AG20443 (cell line): ENCODE data around the gene PCA3.

ENCODE experiments used
- DNase-seq: peaks from one replicate; pipeline ENCODE4 v3.0.0; 2012; ENCODE audit warnings: low spot score, mixed read lengths

The PCA3 gene

DNA sequence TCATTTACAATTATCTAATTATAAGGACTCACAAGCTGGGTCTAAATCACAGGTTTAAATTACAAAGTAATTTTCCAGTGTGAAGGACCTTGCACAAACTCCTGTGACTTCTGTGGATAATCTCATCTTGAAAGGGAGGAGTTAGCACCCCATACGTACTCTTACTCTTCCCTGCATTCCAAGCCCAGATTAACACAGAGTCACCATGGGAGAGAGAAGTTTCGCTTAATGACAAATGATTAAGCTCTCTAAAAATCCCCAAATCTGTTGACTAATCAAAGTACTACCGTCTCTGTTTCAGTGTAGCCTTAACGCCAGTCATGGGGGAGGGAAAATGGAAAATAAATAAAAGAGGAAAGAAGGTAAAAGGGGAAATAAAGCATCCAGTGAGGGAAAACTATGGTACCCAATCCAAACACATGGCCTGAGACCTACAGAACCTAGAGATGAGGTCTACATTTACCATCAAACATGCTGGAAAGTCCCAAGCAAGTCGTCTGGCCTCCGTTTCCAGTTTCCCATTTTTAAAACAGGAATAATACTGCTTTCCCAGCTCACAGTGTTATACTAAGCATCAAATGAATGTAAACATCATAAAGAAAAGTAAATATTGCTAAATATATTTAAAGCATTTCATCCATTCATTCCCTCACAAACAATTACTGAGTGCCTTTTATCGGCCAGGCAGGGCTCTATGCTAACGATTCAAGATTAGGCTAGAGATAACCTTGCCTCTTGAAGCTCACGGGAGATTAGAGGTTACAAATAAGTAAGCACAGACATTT is 63.2 kb downstream of the PCA3 start:
- DNase-seq: no peak

DNA sequence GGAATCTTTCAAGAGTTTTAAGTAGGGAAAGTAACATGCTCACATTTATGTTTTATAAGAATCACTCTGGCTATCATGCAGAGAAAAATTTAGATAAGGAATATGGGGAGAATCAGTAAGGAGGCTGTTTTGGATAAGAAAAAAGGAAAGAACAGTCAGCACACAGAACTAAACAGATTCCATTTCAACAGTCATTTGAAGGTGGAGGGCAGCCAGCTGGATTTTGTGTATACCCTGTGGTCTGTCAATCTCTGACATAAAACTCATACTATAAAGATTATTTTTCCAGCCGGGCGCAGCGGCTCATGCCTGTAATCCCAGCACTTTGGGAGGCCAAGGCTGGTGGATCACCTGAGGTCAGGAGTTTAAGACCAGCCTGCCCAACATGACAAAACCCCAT is 64.2 kb downstream of the PCA3 start:
- no peak for DNase-seq

DNA sequence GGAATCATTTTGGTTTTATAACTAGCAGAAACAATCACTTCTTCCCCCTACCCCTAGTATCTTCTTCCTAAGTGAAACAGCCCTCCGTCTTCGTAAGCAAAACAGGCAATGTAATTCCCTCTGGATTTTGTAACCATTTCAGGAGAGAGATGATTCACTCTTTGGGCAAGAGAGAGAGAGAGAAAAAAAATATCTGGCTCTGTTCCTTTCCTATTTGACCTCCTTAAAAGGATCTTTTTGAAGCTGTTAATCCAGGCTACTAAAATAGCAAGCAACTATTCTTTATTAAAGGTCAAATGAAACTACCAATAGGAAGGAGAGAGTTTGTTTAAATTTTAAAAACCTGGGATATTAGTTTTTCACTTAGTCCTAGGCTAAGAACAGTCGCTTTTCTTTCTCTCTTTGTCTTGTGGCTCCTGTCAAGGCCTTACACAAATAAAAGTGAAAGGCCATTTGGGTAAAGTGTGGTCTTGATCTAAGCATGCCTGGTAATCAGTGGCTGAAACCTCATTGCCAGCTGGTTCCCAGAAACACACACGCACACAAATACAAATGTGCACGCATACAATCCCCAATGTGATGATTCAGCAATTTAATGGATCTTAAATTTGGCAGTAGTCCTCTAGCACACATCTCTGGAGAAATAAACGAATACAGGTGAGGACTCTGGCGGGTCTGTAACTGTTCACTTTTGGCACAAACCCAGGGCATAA is 71.5 kb downstream of the PCA3 start:
- DNase-seq: peak; percentile 64
